Measurements from ENCODE around the gene IFFO2. TPM values are rescaled to one million over a fixed set of nuclear protein-coding genes. Genes with fewer than 3 reads are reported as not detected.

Gene IFFO2
- total and polyA plus RNA-seq, 2 of the 13 experiments (the other 11 are each of a cell fraction or from before 2014, with no cell fraction given) = 7.3 to 16.7 TPM

GRCh38 chr1:18940303-18941020, 16.0 kb downstream of the IFFO2 start:
- H3K4me1 ChIP-seq (ENCODE audit: insufficient read depth, low read length) = peaks cover 78% of the 10 kb centered on the region

More at GRCh38 chr1:18940303-18941020, 16.0 kb downstream of the IFFO2 start:
- Histone ChIP-seq H2AFZ (ENCODE audit: low read length) (no peak overlapping the region), H3K4me3 (replicated peaks in 1 of 3; ENCODE audit: insufficient read depth in 1 of 3, low read depth in 2 of 3, low read length in 3 of 3) (no peak overlapping the region), H3K36me3 (replicated peaks in 1 of 2; ENCODE audit: control insufficient read depth in 1 of 2, insufficient read depth in 2 of 2, low read length in 2 of 2) (peaks cover 0 to 4% of the 10 kb centered on the region in 2 experiments; a peak in 1 of 5 replicates), H3K9ac (ENCODE audit: insufficient read depth, low read depth, low read length) (0 out of 2 replicates have a peak overlapping the region, but pooled peaks have one; percentile 63), H3K27ac (ENCODE audit: extremely low read length, insufficient read depth, low read length) (peak overlapping the region; percentile 67), H4K20me1 (ENCODE audit: insufficient read depth, low read length) (peaks cover 14% of the 10 kb centered on the region), H3K4me2 (ENCODE audit: low read depth, low read length) (peak overlapping the region; percentile 71; the same call in 1 of the 2 replicates), H3K27me3 (ENCODE audit: control insufficient read depth in 1 of 2, insufficient read depth in 2 of 2, low read length in 2 of 2) (no peaks in the 10 kb centered on the region), H3K79me2 (ENCODE audit: insufficient read depth, low read length) (peaks cover 51% of the 10 kb centered on the region), H3K9me3 (ENCODE audit: low read length) (no peaks in the 10 kb centered on the region)
- ChIA-PET CTCF (ENCODE audit: low intra/inter-chr PET ratio, low total read pairs) (no interaction called here), POLR2A (interaction anchor here (0.7 to 2.2 kb wide), 2 partner anchors 9 to 70 kb away, joined by 3 to 5 read pairs; no protein-coding TSS in a partner anchor)
- TF ChIP-seq HNF4A (CRISPR knock-in tag; IDR thresholded peaks at IDR 0.05) (no peak), ZNF768 (CRISPR knock-in tag; IDR thresholded peaks at IDR 0.05) (0 out of 2 replicates have a peak, but pooled peaks have one; percentile 55)
- TF ChIP-seq, protein P1, sequence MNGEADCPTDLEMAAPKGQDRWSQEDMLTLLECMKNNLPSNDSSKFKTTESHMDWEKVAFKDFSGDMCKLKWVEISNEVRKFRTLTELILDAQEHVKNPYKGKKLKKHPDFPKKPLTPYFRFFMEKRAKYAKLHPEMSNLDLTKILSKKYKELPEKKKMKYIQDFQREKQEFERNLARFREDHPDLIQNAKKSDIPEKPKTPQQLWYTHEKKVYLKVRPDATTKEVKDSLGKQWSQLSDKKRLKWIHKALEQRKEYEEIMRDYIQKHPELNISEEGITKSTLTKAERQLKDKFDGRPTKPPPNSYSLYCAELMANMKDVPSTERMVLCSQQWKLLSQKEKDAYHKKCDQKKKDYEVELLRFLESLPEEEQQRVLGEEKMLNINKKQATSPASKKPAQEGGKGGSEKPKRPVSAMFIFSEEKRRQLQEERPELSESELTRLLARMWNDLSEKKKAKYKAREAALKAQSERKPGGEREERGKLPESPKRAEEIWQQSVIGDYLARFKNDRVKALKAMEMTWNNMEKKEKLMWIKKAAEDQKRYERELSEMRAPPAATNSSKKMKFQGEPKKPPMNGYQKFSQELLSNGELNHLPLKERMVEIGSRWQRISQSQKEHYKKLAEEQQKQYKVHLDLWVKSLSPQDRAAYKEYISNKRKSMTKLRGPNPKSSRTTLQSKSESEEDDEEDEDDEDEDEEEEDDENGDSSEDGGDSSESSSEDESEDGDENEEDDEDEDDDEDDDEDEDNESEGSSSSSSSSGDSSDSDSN (CRISPR knock-in tag; IDR thresholded peaks at IDR 0.05) = peak; percentile 1; the same call in 1 of the 2 replicates
- intact Hi-C loops (cut with micrococcal nuclease; ENCODE audit: unreplicated experiment) (no loop called here), in situ Hi-C loops (cut with HindIII; ENCODE audit: extremely low pct_ligation_motif_present, low pct_unique_long_range_greater_than_20kb) (no loop called here)
- BruUV-seq (replicated peaks) = no TSS peak
- no peak for ATAC-seq
- DNase-seq (ENCODE audit: low spot score) = no peak
- 95% methylated on average over 10 of the region's 13 CpGs for whole genome bisulfite sequencing (ENCODE audit: low lambda C conversion rate)
- no peak for FAIRE-seq
